MCF 10A (cell line): ENCODE data around the gene VAT1L. TPM values are rescaled to one million over a fixed set of nuclear protein-coding genes. Genes with fewer than 3 reads are reported as not detected.

Experiments used
- BruUV-seq: library from RNA; stranded (reverse); fragments of 400-500 nt; replicated peaks from 2 replicates; lab custom pipeline; 2021; lab: Mats Ljungman, UMichigan
- CTCF ChIA-PET: fragments of 300-600 bp; sonication (Branson Sonifier 250); formaldehyde crosslinking; extraction: SDS; loops from one replicate; lab custom pipeline; 2021; ENCODE audit warnings: antibody characterized with exemption, inconsistent platforms; lab: Yijun Ruan, JAX
- POLR2A ChIA-PET: fragments of 300-600, 350-650 bp; sonication (Branson Sonifier 250); formaldehyde crosslinking; extraction: SDS; loops from one replicate; lab custom pipeline; 2020; ENCODE audit warnings: antibody characterized with exemption, inconsistent platforms; lab: Yijun Ruan, JAX
- DNase-seq: peaks from one replicate; pipeline ENCODE4 v3.0.0-alpha.2; 2018; ENCODE audit not compliant: unreplicated experiment
- H3K27ac Mint-ChIP-seq: one replicate; pipeline ENCODE4 v1.8.0; 2022; ENCODE audit warnings: mild to moderate bottlenecking, low read depth, mixed read lengths; ENCODE audit not compliant: unreplicated experiment
- H3K27me3 Mint-ChIP-seq: one replicate; pipeline ENCODE4 v1.8.0; 2022; ENCODE audit warnings: mixed read lengths; ENCODE audit not compliant: insufficient read depth, unreplicated experiment
- H3K36me3 Mint-ChIP-seq: one replicate; pipeline ENCODE4 v1.8.0; 2022; ENCODE audit warnings: mild to moderate bottlenecking, moderate library complexity, mixed read lengths; ENCODE audit not compliant: insufficient read depth, unreplicated experiment
- H3K4me1 Mint-ChIP-seq: one replicate; pipeline ENCODE4 v1.8.0; 2022; ENCODE audit warnings: mixed read lengths; ENCODE audit not compliant: insufficient read depth, unreplicated experiment
- H3K4me3 Mint-ChIP-seq: one replicate; pipeline ENCODE4 v1.8.0; 2022; ENCODE audit warnings: mild to moderate bottlenecking, moderate library complexity, mixed read lengths; ENCODE audit not compliant: unreplicated experiment
- H3K9me3 Mint-ChIP-seq: one replicate; pipeline ENCODE4 v1.8.0; 2022; ENCODE audit warnings: mixed read lengths; ENCODE audit not compliant: unreplicated experiment
- CTCF ChIP-seq: fragments of 200-600 bp; IDR thresholded peaks from one replicate; pipeline ENCODE4 v1.8.0; 2022; ENCODE audit warnings: antibody characterized with exemption, mild to moderate bottlenecking; ENCODE audit not compliant: unreplicated experiment
- intact Hi-C: fragments of 100-400 bp; cut with micrococcal nuclease; formaldehyde crosslinking; loops from 2 replicates; pipeline ENCODE4 v1.14.1; 2022
- total RNA-seq: library from RNA; stranded (reverse); gene quantifications from 2 replicates; pipeline ENCODE4 v1.2.3, GENCODE V29; 2022

VAT1L gene
- total RNA-seq, 1 experiment from 2014 or later = 1.1 TPM

DNA sequence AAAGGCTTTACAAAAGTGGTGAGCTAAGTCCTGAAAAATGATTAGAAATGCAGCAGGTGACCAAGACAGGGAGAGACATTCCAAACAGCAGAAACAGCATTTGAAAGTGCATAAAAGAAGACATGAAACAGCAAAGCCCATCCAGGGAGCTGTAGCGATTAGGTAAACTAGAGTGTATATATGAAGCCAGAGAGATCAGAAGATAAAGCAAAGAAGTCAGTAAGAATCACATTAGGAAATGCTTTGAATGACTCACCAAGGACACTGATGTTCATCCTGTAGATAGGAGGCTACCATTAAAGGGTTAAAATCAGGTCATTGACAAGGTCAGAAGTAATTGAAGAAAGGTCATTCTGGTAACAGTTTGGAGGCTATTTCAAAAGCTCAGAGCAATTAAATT is 27.6 kb upstream of the VAT1L start:
- H3K9me3 Mint-ChIP-seq = peaks cover 5% of the 10 kb centered on the region
- ChIA-PET CTCF (interaction anchor here (0.7 to 0.8 kb wide), 2 partner anchors 49 to 156 kb away, joined by 3 to 4 read pairs; no protein-coding TSS in a partner anchor), POLR2A (no interaction called here)
- no TSS peak for BruUV-seq
- no peaks in the 10 kb centered on the region for H3K27me3 Mint-ChIP-seq
- H3K27ac Mint-ChIP-seq = no peak overlapping the region
- intact Hi-C loops = no loop called here
- peaks cover 14% of the 10 kb centered on the region for H3K4me1 Mint-ChIP-seq
- no peaks in the 10 kb centered on the region for H3K36me3 Mint-ChIP-seq
- DNase-seq = no peak
- no peak overlapping the region for H3K4me3 Mint-ChIP-seq
- TF ChIP-seq CTCF = no peak

DNA sequence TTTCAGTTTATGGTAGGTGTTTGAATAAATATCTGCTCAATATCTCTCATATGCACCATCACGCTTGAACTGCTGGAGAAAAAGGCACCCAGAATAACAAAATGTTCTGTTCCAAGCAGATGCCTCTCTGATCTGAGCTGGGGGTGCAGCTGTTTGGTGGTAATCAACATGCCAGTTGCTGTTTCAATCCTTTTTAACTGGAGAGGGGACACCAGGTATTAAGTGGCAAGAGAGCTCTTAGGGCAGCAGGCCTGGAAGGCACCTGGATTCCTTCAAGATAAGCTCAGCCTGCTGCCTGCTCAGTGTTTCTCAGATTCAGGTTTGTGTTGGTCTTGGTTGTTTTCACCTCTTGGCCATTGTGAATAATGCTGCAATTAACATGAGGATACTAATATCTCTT is 27.2 kb upstream of the VAT1L start:
- Mint-ChIP-seq H3K4me1 (peaks cover 14% of the 10 kb centered on the region), H3K9me3 (peaks cover 5% of the 10 kb centered on the region), H3K36me3 (no peaks in the 10 kb centered on the region), H3K4me3 (no peak overlapping the region), H3K27ac (no peak overlapping the region), H3K27me3 (no peaks in the 10 kb centered on the region)
- no TSS peak for BruUV-seq
- intact Hi-C loops = no loop called here
- POLR2A ChIA-PET = no interaction called here
- no peak for DNase-seq
- CTCF ChIA-PET = interaction anchor here (0.6 to 0.8 kb wide), 3 partner anchors 48 to 157 kb away, joined by 3 to 4 read pairs (median 3); no protein-coding TSS in a partner anchor
- no peak for TF ChIP-seq CTCF

DNA sequence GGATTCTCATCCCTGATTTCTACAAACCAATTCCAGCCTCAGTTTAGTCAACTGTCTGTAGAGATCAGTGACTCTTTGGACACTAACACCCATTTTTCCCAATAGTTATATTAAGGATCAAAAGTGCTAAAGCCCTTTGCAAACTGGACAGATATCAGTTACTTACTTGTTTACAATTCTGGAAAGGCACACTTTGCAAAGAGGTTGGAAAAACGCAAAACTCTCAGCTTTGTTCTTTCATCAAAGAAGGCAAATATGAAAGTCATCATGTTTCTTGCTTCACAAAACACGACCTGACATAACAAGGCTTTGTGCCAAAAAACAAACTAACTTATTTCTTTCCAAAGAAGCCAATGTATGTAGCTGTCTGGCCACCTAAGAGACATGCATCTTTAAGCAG is 26.1 kb upstream of the VAT1L start:
- no peaks in the 10 kb centered on the region for H3K36me3 Mint-ChIP-seq
- peaks cover 5% of the 10 kb centered on the region for H3K9me3 Mint-ChIP-seq
- no peak overlapping the region for H3K27ac Mint-ChIP-seq
- no peak overlapping the region for H3K4me3 Mint-ChIP-seq
- TF ChIP-seq CTCF = no peak
- no TSS peak for BruUV-seq
- CTCF ChIA-PET = no interaction called here
- peaks cover 14% of the 10 kb centered on the region for H3K4me1 Mint-ChIP-seq
- no peaks in the 10 kb centered on the region for H3K27me3 Mint-ChIP-seq
- DNase-seq = no peak
- POLR2A ChIA-PET = no interaction called here
- intact Hi-C loops = no loop called here

DNA sequence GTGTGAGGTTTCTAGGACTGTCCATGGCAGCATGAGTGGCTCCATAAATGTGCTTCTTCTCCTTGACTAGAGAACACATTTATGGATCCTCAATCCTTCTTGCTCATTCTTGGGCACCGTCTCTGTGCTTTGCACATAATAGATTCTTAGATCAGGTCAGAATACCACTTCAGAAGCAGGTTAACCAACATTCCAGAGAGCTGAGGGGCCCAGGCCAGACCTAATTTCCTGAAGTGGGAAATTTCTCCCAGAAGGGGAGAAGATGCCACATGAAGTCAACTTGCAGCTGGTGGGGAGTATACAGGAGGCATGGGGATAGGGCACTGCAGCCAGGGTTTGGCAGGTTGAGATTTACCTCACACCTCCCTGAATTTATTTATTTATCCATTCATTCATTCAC is 24.4 kb upstream of the VAT1L start:
- intact Hi-C loops = no loop called here
- DNase-seq = no peak
- no peak for TF ChIP-seq CTCF
- BruUV-seq = no TSS peak
- Mint-ChIP-seq H3K27ac (no peak overlapping the region), H3K9me3 (peaks cover 2% of the 10 kb centered on the region), H3K4me1 (peaks cover 14% of the 10 kb centered on the region), H3K4me3 (no peak overlapping the region), H3K27me3 (no peaks in the 10 kb centered on the region), H3K36me3 (no peaks in the 10 kb centered on the region)
- ChIA-PET CTCF (interaction anchor here (0.6 kb wide), 3 partner anchors 105 to 454 kb away, joined by 3 read pairs; no protein-coding TSS in a partner anchor), POLR2A (no interaction called here)
